Astrocyte (in vitro differentiated cells and primary cell): Measurements from ENCODE around the gene SRPK3.

Experiments used
- CTCF ChIP-seq: IDR thresholded peaks from 2 replicates; pipeline ENCODE4 v1.5.1; 2011; ENCODE audit warnings: low read depth, mild to moderate bottlenecking, inconsistent platforms, low read length, moderate library complexity; ENCODE audit not compliant: insufficient read depth
- EZH2 ChIP-seq: IDR thresholded peaks from 2 replicates; pipeline ENCODE4 v1.6.1; 2012; ENCODE audit warnings: mild to moderate bottlenecking, low read length, inconsistent platforms; ENCODE audit not compliant: insufficient read depth

GRCh38 chrX:153791104-153791852 is 10.4 kb downstream of the SRPK3 start:
- TF ChIP-seq CTCF (no peak), EZH2 (no peak)
